DND-41 (cell line): Measurements from ENCODE around the gene SPATA6.
"Not testable (repeated sequence)": the region's sequence is repeated elsewhere in the genome, so short reads cannot be mapped to it uniquely, and the experiment has no call there.

Source experiments
- ATAC-seq: fragments of 200-7000 bp; cut with Tn5 transposase; 3 replicates; pipeline ENCODE4 v1.9.1; 2021; ENCODE audit warnings: low read depth; ENCODE audit not compliant: insufficient read depth
- DNase-seq: peaks from one replicate; pipeline ENCODE4 v3.0.0-alpha.2; 2020
- H2AFZ ChIP-seq: 2 replicates; pipeline ENCODE4 v1.6.0; 2012; ENCODE audit warnings: low read depth, low read length
- H3K27ac ChIP-seq: 2 replicates; pipeline ENCODE4 v1.5.1; 2012; ENCODE audit warnings: low read length, inconsistent platforms
- H3K27me3 ChIP-seq: fragments of 200-600 bp; sonication (generic); 2 replicates; pipeline ENCODE4 v1.6.0; 2012; ENCODE audit warnings: low read length, mild to moderate bottlenecking, inconsistent platforms; ENCODE audit not compliant: insufficient read depth, poor library complexity
- H3K36me3 ChIP-seq: 2 replicates; pipeline ENCODE4 v1.5.1; 2012; ENCODE audit warnings: low read length, inconsistent platforms; ENCODE audit not compliant: insufficient read depth
- H3K4me1 ChIP-seq: 2 replicates; pipeline ENCODE4 v1.5.1; 2012; ENCODE audit warnings: mild to moderate bottlenecking, low read length; ENCODE audit not compliant: insufficient read depth
- H3K4me2 ChIP-seq: 2 replicates; pipeline ENCODE4 v1.6.0; 2012; ENCODE audit warnings: mild to moderate bottlenecking, moderate library complexity, low read length, inconsistent platforms; ENCODE audit not compliant: insufficient read depth
- H3K4me3 ChIP-seq, 2 experiments: fragments of 200-600 bp in 1 of 2; shearing (Covaris generic) in 1 of 2; 2 replicates each; pipeline ENCODE4 v1.5.1; 2012 to 2016; ENCODE audit warnings: inconsistent platforms in 2 of 2, low read length in 2 of 2, mild to moderate bottlenecking in 2 of 2, low read depth in 1 of 2, moderate library complexity in 1 of 2
- H3K79me2 ChIP-seq: 2 replicates; pipeline ENCODE4 v1.6.0; 2012; ENCODE audit warnings: low read length, inconsistent platforms; ENCODE audit not compliant: insufficient read depth
- H3K9ac ChIP-seq: 2 replicates; pipeline ENCODE4 v1.6.0; 2012; ENCODE audit warnings: low read depth, mild to moderate bottlenecking, inconsistent platforms, low read length, moderate library complexity
- H3K9me3 ChIP-seq: 2 replicates; pipeline ENCODE4 v1.5.1; 2012; ENCODE audit warnings: low read length, moderate library complexity, mild to moderate bottlenecking, inconsistent platforms; ENCODE audit not compliant: insufficient read depth, severe bottlenecking
- H4K20me1 ChIP-seq: 2 replicates; pipeline ENCODE4 v1.6.0; 2012; ENCODE audit warnings: low read length; ENCODE audit not compliant: insufficient read depth
- EZH2 ChIP-seq: IDR thresholded peaks from 3 replicates; pipeline ENCODE4 v1.6.1; 2012; ENCODE audit warnings: borderline replicate concordance, low read depth, mild to moderate bottlenecking, moderate library complexity, low read length, inconsistent platforms; ENCODE audit not compliant: severe bottlenecking
- TF ChIP-seq, protein P1 (sequence below): IDR thresholded peaks from 2 replicates; pipeline ENCODE4 v1.5.1; 2012; ENCODE audit warnings: borderline replicate concordance, low read length, moderate library complexity, mild to moderate bottlenecking; ENCODE audit not compliant: poor library complexity, severe bottlenecking; ENCODE audit errors: extremely low read depth

SPATA6 gene

DNA sequence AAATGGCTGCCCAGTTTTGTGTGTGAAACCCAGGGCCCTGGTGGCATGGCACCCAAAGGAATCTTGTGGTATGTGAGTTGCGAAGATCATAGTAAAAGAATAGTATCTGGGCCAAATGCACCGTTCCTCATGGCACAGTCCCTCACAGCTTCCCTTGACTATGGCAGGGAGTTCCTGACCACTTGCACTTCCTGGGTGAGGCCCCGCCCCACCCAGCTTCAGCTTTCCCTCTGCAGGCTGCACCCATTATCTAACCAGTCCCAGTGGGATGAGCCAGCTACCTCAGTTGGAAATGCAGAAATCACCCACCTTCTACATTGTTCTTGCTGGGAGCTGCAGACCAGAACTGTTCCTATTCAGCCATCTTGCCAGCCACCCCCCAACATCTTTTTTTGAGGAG lies 186.5 kb downstream of the SPATA6 start:
- Histone ChIP-seq H3K4me2 (no peak overlapping the region), H4K20me1 (no peaks in the 10 kb centered on the region), H3K4me1 (no peaks in the 10 kb centered on the region), H3K4me3 (no peak overlapping the region), H3K79me2 (no peaks in the 10 kb centered on the region), H3K27me3 (no peaks in the 10 kb centered on the region), H3K9ac (no peak overlapping the region), H2AFZ (no peak overlapping the region), H3K27ac (no peak overlapping the region), H3K9me3 (no peaks in the 10 kb centered on the region), H3K36me3 (no peaks in the 10 kb centered on the region)
- TF ChIP-seq, protein P1, sequence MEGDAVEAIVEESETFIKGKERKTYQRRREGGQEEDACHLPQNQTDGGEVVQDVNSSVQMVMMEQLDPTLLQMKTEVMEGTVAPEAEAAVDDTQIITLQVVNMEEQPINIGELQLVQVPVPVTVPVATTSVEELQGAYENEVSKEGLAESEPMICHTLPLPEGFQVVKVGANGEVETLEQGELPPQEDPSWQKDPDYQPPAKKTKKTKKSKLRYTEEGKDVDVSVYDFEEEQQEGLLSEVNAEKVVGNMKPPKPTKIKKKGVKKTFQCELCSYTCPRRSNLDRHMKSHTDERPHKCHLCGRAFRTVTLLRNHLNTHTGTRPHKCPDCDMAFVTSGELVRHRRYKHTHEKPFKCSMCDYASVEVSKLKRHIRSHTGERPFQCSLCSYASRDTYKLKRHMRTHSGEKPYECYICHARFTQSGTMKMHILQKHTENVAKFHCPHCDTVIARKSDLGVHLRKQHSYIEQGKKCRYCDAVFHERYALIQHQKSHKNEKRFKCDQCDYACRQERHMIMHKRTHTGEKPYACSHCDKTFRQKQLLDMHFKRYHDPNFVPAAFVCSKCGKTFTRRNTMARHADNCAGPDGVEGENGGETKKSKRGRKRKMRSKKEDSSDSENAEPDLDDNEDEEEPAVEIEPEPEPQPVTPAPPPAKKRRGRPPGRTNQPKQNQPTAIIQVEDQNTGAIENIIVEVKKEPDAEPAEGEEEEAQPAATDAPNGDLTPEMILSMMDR, result no peak
- no peak for TF ChIP-seq EZH2
- ATAC-seq, result no peak
- no peak for DNase-seq

DNA sequence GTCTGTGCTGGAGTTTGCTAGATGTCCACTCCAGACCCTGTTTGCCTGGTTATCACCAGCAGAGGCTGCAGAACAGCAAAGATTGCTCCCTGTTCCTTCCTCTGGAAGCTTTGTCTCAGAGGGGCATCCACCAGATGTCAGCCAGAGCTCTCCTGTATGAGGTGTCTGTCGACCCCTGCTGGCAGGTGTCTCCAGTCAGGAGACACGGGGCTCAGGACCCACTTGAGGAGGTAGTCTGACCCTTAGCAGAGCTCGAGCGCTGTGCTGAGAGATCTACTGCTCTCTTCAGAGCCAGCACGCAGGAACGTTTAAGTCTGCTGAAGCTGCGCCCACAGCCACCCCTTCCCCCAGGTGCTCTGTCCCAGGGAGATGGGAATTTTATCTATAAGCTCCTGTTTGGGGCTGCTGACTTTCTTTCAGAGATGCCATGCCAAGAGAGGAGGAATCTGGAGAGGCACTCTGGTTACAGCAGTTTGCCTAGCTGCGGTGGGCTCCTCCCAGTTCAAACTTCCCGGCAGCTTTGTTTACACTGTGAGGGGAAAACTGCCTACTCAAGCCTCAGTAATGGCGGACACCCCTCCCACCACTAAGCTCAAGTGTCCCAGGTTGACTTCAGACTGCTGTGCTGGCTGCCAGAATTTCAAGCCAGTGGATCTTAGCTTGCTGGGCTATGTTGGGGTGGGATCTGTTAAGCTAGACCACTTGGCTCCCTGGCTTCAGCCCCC lies 187.1 kb downstream of the SPATA6 start:
- H3K4me1 ChIP-seq, DNase-seq, H3K4me2 ChIP-seq: not testable (repeated sequence)

DNA sequence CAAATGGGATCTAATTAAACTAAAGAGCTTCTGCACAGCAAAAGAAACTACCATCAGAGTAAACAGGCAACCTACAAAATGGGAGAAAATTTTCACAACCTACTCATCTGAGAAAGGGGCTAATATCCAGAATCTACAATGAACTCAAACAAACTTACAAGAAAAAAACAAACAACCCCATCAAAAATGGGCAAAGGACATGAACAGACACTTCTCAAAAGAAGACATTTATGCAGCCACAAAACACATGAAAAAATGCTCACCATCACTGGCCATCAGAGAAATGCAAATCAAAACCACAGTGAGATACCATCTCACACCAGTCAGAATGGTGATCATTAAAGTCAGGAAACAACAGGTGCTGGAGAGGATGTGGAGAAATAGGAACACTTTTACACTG lies 189.7 kb downstream of the SPATA6 start:
- not testable (repeated sequence) for H2AFZ ChIP-seq, H4K20me1 ChIP-seq, H3K36me3 ChIP-seq, H3K9me3 ChIP-seq, H3K27ac ChIP-seq, H3K79me2 ChIP-seq, DNase-seq, H3K9ac ChIP-seq, ATAC-seq, H3K4me2 ChIP-seq, H3K27me3 ChIP-seq, H3K4me1 ChIP-seq, H3K4me3 ChIP-seq

More for the DNA sequence above, 187.1 kb downstream of the SPATA6 start:
- H3K79me2 ChIP-seq, H2AFZ ChIP-seq, H3K36me3 ChIP-seq, H3K9ac ChIP-seq, H3K4me3 ChIP-seq, ATAC-seq, H3K27me3 ChIP-seq, H3K27ac ChIP-seq, H3K9me3 ChIP-seq, H4K20me1 ChIP-seq: not testable (repeated sequence)

DNA sequence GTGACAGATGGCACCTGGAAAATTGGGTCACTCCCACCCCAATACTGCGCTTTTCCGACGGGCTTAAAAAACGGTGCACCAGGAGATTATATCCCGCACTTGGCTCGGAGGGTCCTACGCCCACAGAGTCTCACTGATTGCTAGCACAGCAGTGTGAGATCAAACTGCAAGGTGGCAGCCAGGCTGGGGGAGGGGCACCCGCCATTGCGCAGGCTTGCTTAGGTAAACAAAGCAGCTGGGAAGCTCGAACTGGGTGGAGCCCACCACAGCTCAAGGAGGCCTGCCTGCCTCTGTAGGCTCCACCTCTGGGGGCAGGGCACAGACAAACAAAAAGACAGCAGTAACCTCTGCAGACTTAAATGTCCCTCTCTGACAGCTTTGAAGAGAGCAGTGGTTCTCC lies 194.6 kb downstream of the SPATA6 start:
- H3K9ac ChIP-seq, H3K9me3 ChIP-seq, H3K4me3 ChIP-seq, H4K20me1 ChIP-seq, H2AFZ ChIP-seq, DNase-seq, H3K79me2 ChIP-seq, H3K4me1 ChIP-seq, H3K4me2 ChIP-seq, H3K27me3 ChIP-seq, H3K27ac ChIP-seq, H3K36me3 ChIP-seq, ATAC-seq: not testable (repeated sequence)

DNA sequence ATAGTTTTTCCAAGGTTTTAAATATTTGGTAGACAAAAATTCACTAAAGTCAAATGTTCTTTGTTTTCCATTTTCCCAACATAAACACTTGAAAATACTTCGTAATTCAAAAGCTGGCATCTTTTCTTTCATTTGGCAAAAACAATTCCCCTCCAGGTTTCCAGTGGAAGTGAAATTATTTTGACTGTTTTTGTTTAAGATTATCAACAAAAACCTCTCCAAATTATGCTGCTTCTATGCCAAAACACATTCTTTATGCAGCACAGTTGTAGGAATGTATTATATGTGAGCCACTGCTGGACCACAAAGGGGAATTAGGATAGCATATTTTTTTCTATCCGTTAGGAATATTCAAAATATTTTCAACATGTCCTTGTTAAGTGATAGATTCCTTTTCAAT lies 205.4 kb downstream of the SPATA6 start:
- Histone ChIP-seq H3K36me3 (no peaks in the 10 kb centered on the region), H2AFZ (no peak overlapping the region), H3K27me3 (peaks cover 3% of the 10 kb centered on the region), H3K4me3 (no peak overlapping the region), H3K4me2 (no peak overlapping the region), H4K20me1 (no peaks in the 10 kb centered on the region), H3K79me2 (no peaks in the 10 kb centered on the region), H3K27ac (no peak overlapping the region), H3K9ac (no peak overlapping the region), H3K4me1 (no peaks in the 10 kb centered on the region), H3K9me3 (no peaks in the 10 kb centered on the region)
- ATAC-seq (no peak), DNase-seq (no peak)
- no peak for TF ChIP-seq EZH2
- TF ChIP-seq, protein P1, result no peak
